ENCODE measurements around the gene SEMA4C. TPM values are rescaled to one million over a fixed set of nuclear protein-coding genes. Genes with fewer than 3 reads are reported as not detected.

Gene SEMA4C
- total RNA-seq, 4 donors from 2014 or later, result 10.4 to 27.1 (median 17.8) TPM

DNA sequence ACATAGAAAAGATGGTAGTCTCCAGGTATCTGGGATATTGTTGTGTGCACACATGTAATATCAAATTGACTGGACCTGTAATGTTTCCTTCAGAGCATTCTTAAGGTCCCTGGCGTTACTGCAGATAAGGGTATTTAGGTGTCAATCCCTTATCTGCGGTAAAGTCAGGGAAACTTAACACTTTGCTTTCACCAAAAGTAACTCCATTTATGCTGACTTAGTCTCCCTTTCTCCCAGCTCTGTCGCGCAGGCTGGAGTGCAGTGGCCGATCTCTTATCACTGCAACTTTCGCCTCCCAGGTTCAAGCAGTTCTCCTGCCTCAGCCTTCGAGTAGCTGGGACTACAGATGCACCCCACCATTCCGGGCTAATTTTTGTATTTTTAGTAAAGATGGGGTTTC lies 52.0 kb downstream of the SEMA4C start:
- TF ChIP-seq, protein P1, sequence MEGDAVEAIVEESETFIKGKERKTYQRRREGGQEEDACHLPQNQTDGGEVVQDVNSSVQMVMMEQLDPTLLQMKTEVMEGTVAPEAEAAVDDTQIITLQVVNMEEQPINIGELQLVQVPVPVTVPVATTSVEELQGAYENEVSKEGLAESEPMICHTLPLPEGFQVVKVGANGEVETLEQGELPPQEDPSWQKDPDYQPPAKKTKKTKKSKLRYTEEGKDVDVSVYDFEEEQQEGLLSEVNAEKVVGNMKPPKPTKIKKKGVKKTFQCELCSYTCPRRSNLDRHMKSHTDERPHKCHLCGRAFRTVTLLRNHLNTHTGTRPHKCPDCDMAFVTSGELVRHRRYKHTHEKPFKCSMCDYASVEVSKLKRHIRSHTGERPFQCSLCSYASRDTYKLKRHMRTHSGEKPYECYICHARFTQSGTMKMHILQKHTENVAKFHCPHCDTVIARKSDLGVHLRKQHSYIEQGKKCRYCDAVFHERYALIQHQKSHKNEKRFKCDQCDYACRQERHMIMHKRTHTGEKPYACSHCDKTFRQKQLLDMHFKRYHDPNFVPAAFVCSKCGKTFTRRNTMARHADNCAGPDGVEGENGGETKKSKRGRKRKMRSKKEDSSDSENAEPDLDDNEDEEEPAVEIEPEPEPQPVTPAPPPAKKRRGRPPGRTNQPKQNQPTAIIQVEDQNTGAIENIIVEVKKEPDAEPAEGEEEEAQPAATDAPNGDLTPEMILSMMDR (IDR thresholded peaks at IDR 0.05; ENCODE audit: low read depth), result no peak

- TF ChIP-seq, protein P1 (IDR thresholded peaks at IDR 0.05; ENCODE audit: low read depth), result no peak
These were observed 52.8 kb downstream of the SEMA4C start for GRCh38 chr2:96816836-96817702.

- TF ChIP-seq, protein P1 (IDR thresholded peaks at IDR 0.05; ENCODE audit: low read depth), result no peak
These were observed 53.6 kb downstream of the SEMA4C start, which contains the start of gene CNNM3 for GRCh38 chr2:96816127-96816835. Gene CNNM3, plus strand, starts transcription at chr2:96816268. Its CDS starts 10 bp downstream, at chr2:96816278.

GRCh38 chr2:96815326-96816126 lies 54.4 kb downstream of the SEMA4C start:
- TF ChIP-seq, protein P1 (IDR thresholded peaks at IDR 0.05; ENCODE audit: low read depth), result no peak

DNA sequence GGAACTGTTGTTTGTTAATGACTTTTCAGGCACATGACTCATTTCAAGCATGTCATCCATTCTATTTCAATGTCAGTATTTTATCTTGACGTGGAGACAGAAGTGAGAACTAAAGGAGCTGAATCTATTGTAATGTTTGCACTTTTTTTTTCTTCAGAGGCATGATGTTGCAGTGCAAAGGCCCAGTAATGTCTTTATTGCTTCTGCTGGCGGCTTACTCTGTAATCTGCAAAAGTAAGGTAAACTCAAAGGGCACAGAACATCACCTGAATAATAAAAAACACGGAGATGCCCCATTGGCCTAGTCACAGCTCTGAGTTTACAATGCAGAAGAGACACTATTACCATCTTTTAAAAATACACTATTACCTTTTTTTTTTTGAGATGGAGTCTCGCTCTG lies 56.2 kb downstream of the SEMA4C start:
- TF ChIP-seq, protein P1 (IDR thresholded peaks at IDR 0.05; ENCODE audit: low read depth), result no peak

GRCh38 chr2:96811917-96812316 lies 58.0 kb downstream of the SEMA4C start:
- TF ChIP-seq, protein P1 (IDR thresholded peaks at IDR 0.05; ENCODE audit: low read depth), result no peak
